A549 (cell line): ENCODE measurements around the gene IFI30.

Experiments
- CBX8 ChIP-seq: fragments of 200-600 bp; sonication (generic); IDR thresholded peaks from 2 replicates; pipeline ENCODE4 v1.6.1; 2016
- RFX5 ChIP-seq: fragments of 450-650 bp; IDR thresholded peaks from 2 replicates; pipeline ENCODE4 v1.7.1; 2014; ENCODE audit warnings: antibody characterized with exemption, mild to moderate bottlenecking, moderate library complexity
- ZFP36 ChIP-seq: fragments of 450-650 bp; IDR thresholded peaks from 2 replicates; pipeline ENCODE4 v1.6.1; 2014; ENCODE audit warnings: borderline replicate concordance; ENCODE audit not compliant: partially characterized antibody

DNA sequence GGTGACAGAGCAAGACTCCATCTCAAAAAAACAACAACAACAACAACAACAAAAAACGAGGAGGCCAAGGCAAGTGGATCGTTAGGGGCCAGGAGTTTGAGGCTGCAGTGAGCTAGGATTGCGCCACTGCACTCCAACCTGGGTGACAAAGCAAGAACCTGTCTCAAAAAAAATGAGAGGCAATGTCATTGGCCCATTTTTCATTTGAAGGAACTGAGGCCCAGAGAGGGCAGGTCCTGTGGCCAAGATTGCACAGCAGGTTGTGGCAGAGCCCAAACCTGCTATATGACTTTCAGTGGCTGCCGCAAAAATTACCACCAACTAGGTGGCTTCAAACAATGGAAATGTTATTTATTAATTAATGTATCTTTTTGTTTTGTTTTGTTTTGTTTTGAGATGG, 15.1 kb upstream of the IFI30 start:
- TF ChIP-seq ZFP36: no peak
- no peak for TF ChIP-seq RFX5
- no peak for TF ChIP-seq CBX8
